CD14-positive monocyte (primary cell): ENCODE data around the gene CAMK4. TPM values are rescaled to one million over a fixed set of nuclear protein-coding genes. Genes with fewer than 3 reads are reported as not detected.

Source experiments
- DNase-seq, 3 donors: peaks; one replicate each; pipeline ENCODE4 v3.0.0-alpha.2; 2011 to 2022
- H2AFZ ChIP-seq: 2 replicates; pipeline ENCODE4 v1.6.0; 2012; ENCODE audit warnings: mild to moderate bottlenecking, low read depth, low read length, inconsistent platforms; ENCODE audit not compliant: insufficient read depth, poor library complexity, severe bottlenecking
- H3K27ac ChIP-seq, 2 donors: 1 replicate in 1 of 2; 2 replicates in 1 of 2; pipeline ENCODE4 v1.5.1; 2012 to 2013; ENCODE audit warnings: low read length in 2 of 2, control low read depth in 1 of 2, inconsistent platforms in 1 of 2, low read depth in 1 of 2, mild to moderate bottlenecking in 1 of 2
- H3K27me3 ChIP-seq, 2 donors: one replicate each; pipeline versions ENCODE4 v1.6.0 to v1.6.1; 2011 to 2013; ENCODE audit warnings: low read length in 2 of 2; ENCODE audit not compliant: control insufficient read depth in 2 of 2, insufficient read depth in 2 of 2
- H3K36me3 ChIP-seq, 2 donors: replicated peaks in 1 of 2; 1 replicate in 1 of 2; 2 replicates in 1 of 2; pipeline versions ENCODE4 v1.5.1 to v1.6.1; 2012 to 2013; ENCODE audit warnings: low read length in 2 of 2, control low read depth in 1 of 2, inconsistent platforms in 1 of 2, mild to moderate bottlenecking in 1 of 2; ENCODE audit not compliant: insufficient read depth in 2 of 2, control insufficient read depth in 1 of 2
- H3K4me1 ChIP-seq, 2 donors: 1 replicate in 1 of 2; 2 replicates in 1 of 2; pipeline versions ENCODE4 v1.5.1 to v1.6.1; 2012 to 2013; ENCODE audit warnings: low read length in 2 of 2, control low read depth in 1 of 2, inconsistent platforms in 1 of 2, mild to moderate bottlenecking in 1 of 2, moderate library complexity in 1 of 2; ENCODE audit not compliant: insufficient read depth in 2 of 2, control insufficient read depth in 1 of 2
- H3K4me2 ChIP-seq: replicated peaks from 2 replicates; pipeline ENCODE3; 2012; ENCODE audit warnings: low read length, moderate library complexity, mild to moderate bottlenecking; ENCODE audit not compliant: poor library complexity, severe bottlenecking; ENCODE audit errors: extremely low read depth
- H3K4me3 ChIP-seq, 3 experiments: fragments of 200-600 bp in 1 of 3; sonication (generic) in 1 of 3; replicated peaks in 1 of 3; 1 replicate in 2 of 3; 2 replicates in 1 of 3; pipeline ENCODE4 v1.5.1; 2011 to 2013; ENCODE audit warnings: low read length in 3 of 3, mild to moderate bottlenecking in 3 of 3, control low read depth in 2 of 3, low read depth in 2 of 3, inconsistent platforms in 1 of 3, moderate library complexity in 1 of 3
- H3K79me2 ChIP-seq: 2 replicates; pipeline ENCODE4 v1.6.0; 2012; ENCODE audit warnings: mild to moderate bottlenecking, control low read depth, inconsistent platforms, low read length, moderate library complexity; ENCODE audit not compliant: insufficient read depth
- H3K9ac ChIP-seq: 2 replicates; pipeline ENCODE4 v1.6.0; 2017; ENCODE audit warnings: low read length, mild to moderate bottlenecking; ENCODE audit not compliant: insufficient read depth, poor library complexity, severe bottlenecking
- H3K9me3 ChIP-seq, 2 donors: replicated peaks in 1 of 2; 1 replicate in 1 of 2; 2 replicates in 1 of 2; pipeline versions ENCODE4 v1.5.1 to v1.6.1; 2012 to 2013; ENCODE audit warnings: low read length in 2 of 2, control low read depth in 1 of 2; ENCODE audit not compliant: control insufficient read depth in 1 of 2, insufficient read depth in 1 of 2
- H4K20me1 ChIP-seq: 2 replicates; pipeline ENCODE4 v1.6.0; 2012; ENCODE audit warnings: mild to moderate bottlenecking, low read length, control low read depth, moderate library complexity; ENCODE audit not compliant: insufficient read depth
- H3K27ac Mint-ChIP-seq, 7 donors: one replicate each; pipeline ENCODE4 v1.8.0; 2020; ENCODE audit warnings: mild to moderate bottlenecking in 7 of 7, mixed read lengths in 7 of 7, moderate library complexity in 6 of 7, inconsistent platforms in 2 of 7
- H3K27me3 Mint-ChIP-seq, 3 donors: one replicate each; pipeline ENCODE4 v1.8.0; 2021 to 2022; ENCODE audit warnings: low read depth in 3 of 3, mild to moderate bottlenecking in 3 of 3, mixed read lengths in 3 of 3, moderate library complexity in 3 of 3, inconsistent platforms in 1 of 3
- H3K36me3 Mint-ChIP-seq, 2 donors: one replicate each; pipeline ENCODE4 v1.8.0; 2020; ENCODE audit warnings: mixed read lengths in 2 of 2, inconsistent platforms in 1 of 2, mild to moderate bottlenecking in 1 of 2
- H3K4me1 Mint-ChIP-seq: one replicate; pipeline ENCODE4 v1.8.0; 2020; ENCODE audit warnings: mild to moderate bottlenecking, mixed read lengths
- H3K4me3 Mint-ChIP-seq, 2 donors: one replicate each; pipeline ENCODE4 v1.8.0; 2020; ENCODE audit warnings: mild to moderate bottlenecking in 2 of 2, mixed read lengths in 2 of 2, moderate library complexity in 1 of 2
- H3K9me3 Mint-ChIP-seq, 7 donors: one replicate each; pipeline ENCODE4 v1.8.0; 2020 to 2022; ENCODE audit warnings: mixed read lengths in 7 of 7, mild to moderate bottlenecking in 6 of 7, moderate library complexity in 6 of 7, inconsistent platforms in 2 of 7
- WGBS: methylation state at CpG from one replicate; pipeline ENCODE4 v1.1.5; 2013; ENCODE audit warnings: missing lambda C conversion rate; ENCODE audit not compliant: insufficient coverage; 5-methylcytosine and 5-hydroxymethylcytosine counted together
- intact Hi-C, 2 donors: fragments of 100-400 bp; cut with micrococcal nuclease; formaldehyde crosslinking; loops; one replicate each; pipeline versions ENCODE4 v1.15.0 to v1.15.1; 2023
- polyA plus RNA-seq, 3 donors: library from polyadenylated mRNA; depleted of rRNA in 1 of 3; unstranded in 2 of 3; stranded (reverse) in 1 of 3; fragments of 300-500 nt in 2 of 3; fragments of >200 nt in 1 of 3; fragmentation: Illumina TruSeq in 2 of 3; gene quantifications; 1 replicate in 2 of 3; 2 replicates in 1 of 3; pipeline ENCODE4 v1.2.3, GENCODE V29; 2012 to 2021
- TF ChIP-seq, protein P1 (sequence below): fragments of 200-600 bp; IDR thresholded peaks from one replicate; pipeline ENCODE4 v1.8.0; 2022; ENCODE audit warnings: antibody characterized with exemption, mild to moderate bottlenecking

Gene CAMK4
- polyA plus RNA-seq, 3 donors = 0.24 to 0.28 TPM; not detected in 1

DNA sequence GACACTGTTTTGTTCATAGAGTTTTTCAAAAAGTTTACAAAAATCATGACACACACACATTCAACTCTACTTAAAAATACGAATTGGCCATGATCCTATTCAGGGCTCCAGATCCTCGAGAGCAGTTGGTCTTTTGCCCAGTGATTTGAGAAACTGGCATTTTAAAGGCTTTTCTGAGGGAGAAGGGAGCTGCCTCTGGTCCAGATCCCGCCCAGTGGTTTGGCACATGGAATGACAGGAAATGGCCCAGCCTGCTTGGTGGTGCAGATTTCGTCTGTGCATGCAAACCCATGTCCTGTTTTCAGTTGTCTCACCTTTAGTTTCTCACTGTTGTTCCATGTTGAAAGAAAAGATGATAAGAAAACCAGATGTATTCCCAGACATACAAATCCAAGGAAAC lies 3.6 kb downstream of the CAMK4 start:
- H3K4me1 ChIP-seq = no peaks in the 10 kb centered on the region
- intact Hi-C loops = no loop called here
- no peak for DNase-seq
- no peak overlapping the region for H3K4me3 ChIP-seq
- Mint-ChIP-seq H3K36me3 (no peaks in the 10 kb centered on the region), H3K9me3 (peaks cover 0 to 5% (median 0%) of the 10 kb centered on the region in 7 donors), H3K4me3 (peak overlapping the region in 1 of 2 donors; percentile 4), H3K27ac (no peak overlapping the region), H3K4me1 (peaks cover 5% of the 10 kb centered on the region), H3K27me3 (peaks cover 38 to 48% (median 42%) of the 10 kb centered on the region in 3 donors)
- H3K27me3 ChIP-seq = peaks cover 37 to 42% of the 10 kb centered on the region in 2 donors
- no peaks in the 10 kb centered on the region for H3K9me3 ChIP-seq
- no peak overlapping the region for H3K27ac ChIP-seq
- WGBS = 51% methylated on average over 3 of the region's 4 CpGs
- no peak overlapping the region for H3K4me2 ChIP-seq
- H3K36me3 ChIP-seq = no peaks in the 10 kb centered on the region
- H3K9ac ChIP-seq = no peak overlapping the region
- no peaks in the 10 kb centered on the region for H4K20me1 ChIP-seq
- no peak overlapping the region for H2AFZ ChIP-seq
- TF ChIP-seq, protein P1, sequence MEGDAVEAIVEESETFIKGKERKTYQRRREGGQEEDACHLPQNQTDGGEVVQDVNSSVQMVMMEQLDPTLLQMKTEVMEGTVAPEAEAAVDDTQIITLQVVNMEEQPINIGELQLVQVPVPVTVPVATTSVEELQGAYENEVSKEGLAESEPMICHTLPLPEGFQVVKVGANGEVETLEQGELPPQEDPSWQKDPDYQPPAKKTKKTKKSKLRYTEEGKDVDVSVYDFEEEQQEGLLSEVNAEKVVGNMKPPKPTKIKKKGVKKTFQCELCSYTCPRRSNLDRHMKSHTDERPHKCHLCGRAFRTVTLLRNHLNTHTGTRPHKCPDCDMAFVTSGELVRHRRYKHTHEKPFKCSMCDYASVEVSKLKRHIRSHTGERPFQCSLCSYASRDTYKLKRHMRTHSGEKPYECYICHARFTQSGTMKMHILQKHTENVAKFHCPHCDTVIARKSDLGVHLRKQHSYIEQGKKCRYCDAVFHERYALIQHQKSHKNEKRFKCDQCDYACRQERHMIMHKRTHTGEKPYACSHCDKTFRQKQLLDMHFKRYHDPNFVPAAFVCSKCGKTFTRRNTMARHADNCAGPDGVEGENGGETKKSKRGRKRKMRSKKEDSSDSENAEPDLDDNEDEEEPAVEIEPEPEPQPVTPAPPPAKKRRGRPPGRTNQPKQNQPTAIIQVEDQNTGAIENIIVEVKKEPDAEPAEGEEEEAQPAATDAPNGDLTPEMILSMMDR = no peak
- no peaks in the 10 kb centered on the region for H3K79me2 ChIP-seq

DNA sequence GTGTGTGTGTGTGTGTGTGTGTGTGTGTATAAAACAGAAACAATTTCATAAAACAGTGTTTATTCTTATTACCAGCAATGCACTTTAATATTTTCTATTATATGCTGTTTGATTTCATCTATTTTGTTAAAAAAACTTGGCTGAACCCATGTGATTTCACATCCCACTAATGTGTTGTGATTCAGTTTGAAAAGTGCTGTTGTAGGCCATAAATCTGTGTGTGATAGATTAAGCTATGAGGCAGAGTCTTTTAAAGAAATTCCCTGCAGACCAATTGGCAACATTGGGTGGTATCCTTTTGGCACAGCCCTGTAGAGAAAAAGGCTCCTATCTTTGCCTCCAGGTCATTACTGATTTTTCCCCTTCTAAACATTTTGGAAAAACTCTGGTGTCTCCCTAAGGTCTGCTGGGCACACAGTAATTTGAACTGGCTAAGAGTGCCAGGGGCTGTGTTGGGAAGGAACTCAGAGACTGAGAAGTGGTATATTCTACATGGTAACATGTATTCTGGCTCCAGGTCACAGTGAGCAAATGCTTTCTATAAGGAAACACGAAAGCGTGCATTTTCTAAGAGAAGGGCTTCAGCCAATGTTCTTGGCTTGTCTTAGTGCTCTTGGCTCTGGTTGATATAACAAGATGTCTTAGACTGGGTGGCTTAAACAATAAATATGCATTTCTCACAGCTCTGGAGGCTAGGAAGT lies 4.5 kb downstream of the CAMK4 start:
- Histone ChIP-seq H3K36me3 (no peaks in the 10 kb centered on the region), H3K79me2 (no peaks in the 10 kb centered on the region), H3K4me3 (no peak overlapping the region), H2AFZ (no peak overlapping the region), H3K4me2 (no peak overlapping the region), H3K27ac (no peak overlapping the region), H3K4me1 (no peaks in the 10 kb centered on the region), H3K27me3 (peaks cover 28 to 33% of the 10 kb centered on the region in 2 donors), H3K9me3 (no peaks in the 10 kb centered on the region), H4K20me1 (no peaks in the 10 kb centered on the region), H3K9ac (no peak overlapping the region)
- Mint-ChIP-seq H3K27ac (no peak overlapping the region), H3K36me3 (no peaks in the 10 kb centered on the region), H3K4me1 (peaks cover 5% of the 10 kb centered on the region), H3K9me3 (peaks cover 0 to 2% (median 0%) of the 10 kb centered on the region in 7 donors), H3K27me3 (peaks cover 29 to 39% (median 34%) of the 10 kb centered on the region in 3 donors), H3K4me3 (no peak overlapping the region)
- WGBS = 66% methylated on average over 2 of the region's 2 CpGs
- TF ChIP-seq, protein P1 = no peak
- no peak for DNase-seq
- intact Hi-C loops = no loop called here
